Jurkat, Clone E6-1 (cell line): ENCODE data around the gene TNNT3.

Source experiments
- DNase-seq: peaks from one replicate; pipeline ENCODE4 v3.0.0-alpha.2; 2011; ENCODE audit warnings: low read depth, low spot score
- H3K4me3 ChIP-seq: 2 replicates; pipeline ENCODE4 v1.5.1; 2011; ENCODE audit warnings: mild to moderate bottlenecking, low read length, control low read depth, moderate library complexity

The TNNT3 gene

GRCh38 chr11:1918436-1919315 lies 827 bp upstream of the TNNT3 start:
- H3K4me3 ChIP-seq = no peak overlapping the region
- no peak for DNase-seq

- no peak for DNase-seq
- H3K4me3 ChIP-seq = no peak overlapping the region
These were observed 815 bp downstream of the TNNT3 start for GRCh38 chr11:1920128-1920908.

GRCh38 chr11:1920909-1921573 lies 1.5 kb downstream of the TNNT3 start:
- DNase-seq = no peak
- no peak overlapping the region for H3K4me3 ChIP-seq

DNA sequence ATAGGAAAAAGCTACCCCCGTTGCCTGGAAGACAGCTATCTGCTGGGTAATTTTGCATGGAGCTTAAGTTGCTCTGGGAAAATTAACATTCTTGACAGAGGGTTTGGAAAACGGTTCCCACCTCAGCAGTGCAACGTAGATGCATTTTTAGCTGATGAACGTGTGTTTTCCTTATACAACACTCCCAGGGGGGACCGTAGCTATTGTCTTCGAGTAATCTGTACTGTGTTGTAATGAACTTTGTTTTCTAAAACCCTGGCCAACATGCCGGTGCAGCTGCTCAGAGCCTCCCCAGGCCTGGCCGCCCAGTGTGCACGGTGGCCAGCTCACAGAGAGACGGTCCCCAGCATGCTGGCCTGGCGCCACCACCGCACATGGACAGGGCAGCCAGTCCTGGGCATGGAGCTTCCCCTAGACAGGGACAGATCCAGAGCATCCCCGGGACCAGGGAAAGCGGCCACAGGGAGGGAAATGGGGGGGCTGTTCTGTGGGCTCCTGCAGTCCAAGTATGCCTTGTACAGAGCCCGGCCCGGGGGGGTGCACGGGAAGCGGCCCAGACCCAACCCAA lies 2.2 kb downstream of the TNNT3 start:
- no peak overlapping the region for H3K4me3 ChIP-seq
- no peak for DNase-seq

- H3K4me3 ChIP-seq = no peak overlapping the region
- DNase-seq = no peak
These were observed 3.1 kb downstream of the TNNT3 start for GRCh38 chr11:1922481-1923081.

DNA sequence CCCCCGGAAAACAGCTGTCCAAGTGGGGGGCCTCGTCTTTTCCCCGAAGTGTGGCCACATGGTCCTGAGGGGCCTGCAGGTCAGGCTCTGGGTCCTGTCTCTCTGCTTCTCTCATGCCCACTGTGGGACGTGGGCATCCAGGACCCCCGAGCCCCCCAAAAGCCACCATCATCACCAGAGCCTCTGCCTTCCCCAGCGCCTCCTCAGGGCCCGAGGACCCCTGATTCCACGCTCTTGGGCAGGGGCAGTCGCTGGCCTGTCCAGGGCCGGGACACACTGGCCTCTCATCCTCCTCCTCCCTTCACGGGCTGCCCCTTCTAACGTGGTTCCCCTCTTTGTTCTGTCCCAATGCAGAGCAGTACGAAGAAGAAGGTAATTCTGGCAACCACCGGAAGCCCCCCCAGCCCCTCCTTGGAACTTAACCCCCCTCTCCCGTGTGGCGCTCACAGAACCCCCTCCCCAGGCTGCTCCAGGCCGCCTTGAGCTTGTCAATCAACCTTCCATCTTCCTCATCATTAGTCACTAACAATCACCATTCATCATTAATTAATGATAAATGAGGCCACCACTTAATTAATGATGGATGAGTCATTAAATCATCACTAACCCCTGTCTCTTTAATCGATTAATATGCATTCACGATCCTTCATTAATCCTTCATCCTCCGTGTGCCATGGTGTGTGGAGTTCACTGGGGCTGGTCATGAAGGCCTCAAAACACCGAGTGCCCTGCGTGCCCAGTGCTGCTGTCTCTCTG lies 3.9 kb downstream of the TNNT3 start:
- no peak overlapping the region for H3K4me3 ChIP-seq
- no peak for DNase-seq

- no peak overlapping the region for H3K4me3 ChIP-seq
- no peak for DNase-seq
These were observed 4.7 kb downstream of the TNNT3 start for GRCh38 chr11:1924181-1924580.

DNA sequence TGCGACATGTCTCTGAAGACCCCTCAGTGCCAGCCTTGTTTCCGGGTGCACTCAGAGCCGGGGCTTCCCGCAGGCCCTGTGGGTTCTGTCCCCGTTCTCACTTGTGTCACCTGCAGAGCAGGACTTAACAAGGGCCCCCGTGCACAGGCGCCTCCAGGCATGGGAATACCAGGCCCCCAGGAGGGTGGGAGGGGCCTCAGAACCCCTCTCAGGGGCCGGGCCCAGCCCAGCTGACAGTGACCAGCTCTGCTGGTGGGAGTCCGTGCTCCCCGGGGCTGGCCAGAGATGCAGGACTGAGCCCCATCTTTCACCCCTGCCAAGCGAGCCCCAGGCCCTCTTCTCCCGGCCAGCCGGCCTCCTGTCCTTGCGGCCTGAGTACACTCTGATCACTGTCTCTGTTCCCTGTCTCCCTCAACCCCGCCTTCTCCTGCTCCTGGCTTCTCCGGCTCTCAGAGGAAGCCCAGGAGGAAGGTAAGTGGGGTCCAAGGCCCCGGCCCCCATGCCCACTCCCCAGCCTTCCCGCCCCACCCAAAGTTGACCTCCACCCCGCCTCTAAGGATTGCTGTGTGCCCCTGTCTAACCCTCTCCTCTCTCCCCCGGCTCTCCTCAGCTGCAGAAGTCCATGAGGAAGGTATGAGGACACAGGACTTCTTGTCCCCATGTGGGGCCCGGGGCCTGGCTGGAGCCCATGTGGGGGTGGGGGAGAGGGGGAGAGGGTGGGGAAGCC lies 5.3 kb downstream of the TNNT3 start:
- H3K4me3 ChIP-seq = no peak overlapping the region
- no peak for DNase-seq

GRCh38 chr11:1925373-1926155 lies 6.1 kb downstream of the TNNT3 start:
- H3K4me3 ChIP-seq = no peak overlapping the region
- DNase-seq = no peak

- no peak overlapping the region for H3K4me3 ChIP-seq
- no peak for DNase-seq
These were observed 6.9 kb downstream of the TNNT3 start for GRCh38 chr11:1926156-1927025.

DNA sequence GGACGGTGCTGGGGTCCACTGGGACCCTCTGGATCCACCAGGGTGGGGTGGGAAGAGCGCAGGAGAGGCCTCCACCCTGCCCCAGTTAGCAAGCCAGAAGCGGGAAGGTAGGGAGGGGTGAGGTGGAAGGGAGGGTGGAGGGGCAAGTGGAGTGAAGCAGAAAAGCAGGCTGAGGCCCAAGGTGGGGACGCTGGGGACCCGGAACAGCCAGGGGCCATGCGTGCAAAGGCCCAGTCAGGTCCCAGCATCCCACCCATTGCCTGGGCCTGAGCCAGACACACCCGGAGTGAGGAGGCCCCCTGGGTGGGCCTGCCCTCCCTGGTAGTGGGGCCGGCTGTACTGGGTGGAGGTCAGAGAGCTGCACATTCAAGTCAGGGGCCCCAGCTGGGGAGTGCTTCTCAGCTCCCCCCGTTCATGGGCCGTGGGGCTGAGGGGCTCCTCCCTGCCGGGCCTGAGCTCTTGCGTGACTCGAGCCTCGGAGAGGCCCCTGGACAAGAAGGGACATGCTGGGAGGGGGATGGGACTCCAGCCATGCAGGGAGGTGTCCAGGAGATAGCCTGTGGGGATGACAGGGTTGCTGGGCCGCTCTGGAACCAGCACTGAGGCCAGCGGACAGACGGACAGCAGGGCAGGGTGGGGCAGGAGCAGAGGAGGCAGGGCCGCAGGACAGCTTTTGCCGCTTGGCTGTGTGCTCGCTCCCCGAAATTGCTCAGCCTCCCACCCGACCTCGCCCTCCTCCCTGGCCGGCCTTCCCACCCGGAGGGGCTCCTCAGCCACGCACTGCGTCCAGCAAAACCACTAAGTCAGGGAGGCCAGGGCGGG lies 7.7 kb downstream of the TNNT3 start:
- DNase-seq = no peak

DNA sequence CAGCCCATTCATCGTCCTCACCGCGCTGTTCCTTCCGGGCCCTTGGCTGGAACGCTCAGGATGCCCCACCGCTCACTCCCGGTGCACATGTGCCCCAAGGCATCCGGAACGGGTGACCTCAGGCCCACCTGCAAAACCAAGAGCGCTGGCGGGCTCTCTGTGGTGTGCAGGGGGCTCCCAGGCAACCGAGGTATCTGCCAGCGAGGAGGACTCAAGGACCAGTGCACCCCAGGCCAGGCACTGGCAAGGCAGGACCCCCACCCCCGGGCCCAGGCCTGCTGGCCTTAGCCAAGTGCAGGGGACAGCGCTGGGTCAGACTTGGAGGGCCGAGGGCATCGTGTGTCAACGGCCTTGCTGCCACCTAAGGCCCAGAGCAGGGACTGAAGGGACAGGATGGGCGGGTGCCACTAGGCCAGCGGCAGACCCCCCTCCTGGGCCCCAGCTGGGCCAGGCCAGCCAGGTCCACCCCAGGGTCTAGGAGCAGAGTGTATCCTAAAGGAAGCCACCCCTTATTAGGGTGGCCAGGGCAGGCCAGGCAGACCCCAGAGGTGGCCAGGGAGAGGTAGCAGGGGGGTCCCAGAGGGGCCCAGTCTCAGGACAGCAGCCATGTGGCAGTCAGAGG lies 8.5 kb downstream of the TNNT3 start:
- DNase-seq = no peak
- H3K4me3 ChIP-seq = no peak overlapping the region

More for the DNA sequence above, 7.7 kb downstream of the TNNT3 start:
- H3K4me3 ChIP-seq = no peak overlapping the region

DNA sequence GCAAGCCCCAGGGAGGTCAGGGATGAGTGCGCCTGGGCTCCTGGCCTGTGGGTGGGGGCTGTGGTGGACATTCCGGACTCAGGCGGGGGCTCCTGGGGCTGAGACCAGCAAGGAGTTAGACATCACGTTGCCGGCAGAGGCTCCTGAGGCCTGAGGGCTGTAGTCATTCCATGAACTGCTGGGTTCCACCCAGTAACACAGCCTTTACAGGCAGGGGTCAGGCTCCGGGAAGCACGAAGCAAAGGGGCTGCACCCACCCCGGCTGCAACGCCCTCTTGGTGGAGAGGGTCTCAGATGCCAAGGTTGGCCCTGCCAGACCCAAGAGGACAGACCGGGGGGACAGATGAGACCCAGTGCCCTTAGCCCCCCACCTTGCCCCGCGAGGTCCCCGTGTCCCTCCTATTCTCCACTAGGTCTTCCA lies 9.0 kb downstream of the TNNT3 start:
- no peak for DNase-seq
- H3K4me3 ChIP-seq = no peak overlapping the region

DNA sequence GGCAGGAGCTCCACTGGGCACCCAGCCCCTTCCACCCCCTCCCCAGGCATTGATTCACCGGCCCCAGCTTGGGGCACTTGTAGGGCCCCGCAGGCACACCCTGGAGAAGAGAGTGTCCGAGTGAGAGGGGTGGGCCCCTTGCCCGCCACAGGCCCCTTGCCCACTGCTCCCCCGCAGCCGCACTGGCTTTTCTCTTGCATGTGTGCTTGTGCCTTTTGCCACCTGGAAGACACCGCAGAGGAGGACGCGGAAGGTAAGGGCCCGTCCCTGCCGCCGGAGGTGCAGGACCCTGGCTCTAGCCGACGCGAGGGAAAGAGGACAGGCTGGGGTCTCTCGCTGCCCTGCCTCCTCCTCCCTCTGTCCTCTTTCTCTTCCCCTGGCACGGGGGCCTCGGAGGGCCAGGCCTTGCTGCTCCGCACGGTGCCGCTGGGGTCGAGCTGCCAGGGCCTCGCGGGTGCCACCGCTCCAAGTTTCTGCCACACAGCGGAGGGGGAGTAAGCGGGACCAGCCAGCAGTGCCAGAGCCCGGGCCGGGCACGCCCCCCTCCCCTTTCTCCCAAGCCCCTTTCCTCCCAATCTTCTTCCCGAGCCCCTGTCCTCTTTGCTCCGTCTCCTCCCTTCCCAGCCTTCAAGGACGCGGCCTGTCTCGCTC lies 9.5 kb downstream of the TNNT3 start:
- H3K4me3 ChIP-seq = no peak overlapping the region
- no peak for DNase-seq
